Fibroblast of the aortic adventitia (primary cell): ENCODE data around the gene LUC7L. TPM values are rescaled to one million over a fixed set of nuclear protein-coding genes. Genes with fewer than 3 reads are reported as not detected.
"Not testable (repeated sequence)": the region's sequence is repeated elsewhere in the genome, so short reads cannot be mapped to it uniquely, and the experiment has no call there.

Experiments used
- DNase-seq: peaks from one replicate; pipeline ENCODE4 v3.0.0-alpha.2; 2010; ENCODE audit warnings: low read depth
- H3K4me3 ChIP-seq: 2 replicates; pipeline ENCODE4 v1.5.1; 2011; ENCODE audit warnings: low read depth, mild to moderate bottlenecking, control low read depth, low read length, moderate library complexity
- CTCF ChIP-seq: IDR thresholded peaks from 2 replicates; pipeline ENCODE4 v1.5.1; 2011; ENCODE audit warnings: mild to moderate bottlenecking, low read length, control low read depth, inconsistent platforms; ENCODE audit not compliant: insufficient read depth
- total RNA-seq: library from RNA; depleted of rRNA; stranded (reverse); fragments of >200 nt; gene quantifications from 2 replicates; pipeline ENCODE4 v1.2.3, GENCODE V29; 2012; ENCODE audit warnings: low replicate concordance

The LUC7L gene
- total RNA-seq, 1 donor, result 37.0 TPM

DNA sequence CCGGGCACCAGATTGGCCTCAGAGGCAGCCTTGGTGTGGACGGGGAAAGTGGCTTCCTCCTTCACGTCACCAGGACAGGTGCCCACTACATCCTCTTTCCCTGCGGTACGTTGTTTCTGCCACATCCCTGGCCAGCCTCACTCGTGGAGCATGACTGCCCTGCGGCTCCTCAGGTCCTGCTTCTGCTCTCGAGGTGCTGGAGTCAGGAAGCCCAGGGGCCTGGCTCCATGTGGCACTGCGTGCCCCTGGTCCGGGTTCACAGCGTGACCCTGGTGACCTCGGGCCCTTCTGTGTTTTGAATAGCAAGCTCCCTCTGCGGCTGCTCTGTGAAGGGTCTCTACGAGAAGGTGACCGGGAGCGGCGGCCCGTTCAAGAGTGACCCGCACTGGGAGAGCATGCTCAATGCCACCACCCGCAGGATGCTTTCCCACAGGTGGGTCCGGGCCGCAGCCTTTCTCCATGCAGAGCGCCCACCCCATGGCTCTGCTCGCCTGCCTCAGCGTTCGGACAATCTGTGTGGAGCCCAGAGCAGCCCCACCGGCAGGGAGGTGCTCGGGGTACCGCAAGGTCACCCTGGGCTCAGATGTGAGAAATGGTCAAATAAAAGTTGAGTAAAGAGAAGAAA, 33.0 kb upstream of the LUC7L start:
- no peak for DNase-seq
- H3K4me3 ChIP-seq, result no peak overlapping the region
- no peak for TF ChIP-seq CTCF

DNA sequence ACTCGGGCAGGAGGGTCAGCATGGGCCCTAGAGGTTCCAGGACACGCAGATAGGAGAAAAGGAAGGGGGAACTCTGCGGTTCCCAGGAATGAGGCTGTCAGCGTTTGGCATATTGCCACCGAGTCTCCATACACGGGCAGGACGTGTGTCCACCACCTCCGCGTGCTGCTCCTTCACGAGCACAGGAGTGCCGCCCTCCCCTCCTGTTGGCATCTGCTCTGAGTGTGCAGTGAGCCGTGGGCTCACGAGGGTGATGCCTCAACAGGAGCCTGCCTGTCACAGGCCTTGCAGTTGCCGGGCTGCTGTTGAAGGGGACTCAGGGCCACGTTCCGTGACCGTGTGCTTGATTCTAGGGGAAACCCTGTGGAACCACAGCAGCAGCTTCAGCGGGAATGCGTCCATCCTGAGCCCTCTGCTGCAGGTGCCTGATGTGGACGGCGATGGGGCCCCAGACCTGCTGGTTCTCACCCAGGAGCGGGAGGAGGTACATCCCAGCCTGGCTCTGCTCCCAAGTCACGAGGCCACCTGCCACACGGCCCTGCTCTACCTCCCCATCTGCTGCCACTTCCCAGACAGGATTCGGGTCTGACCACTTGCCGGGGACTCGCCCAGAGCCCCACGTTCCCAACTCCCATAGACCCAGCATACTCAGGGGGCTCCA, 31.9 kb upstream of the LUC7L start:
- no peak overlapping the region for H3K4me3 ChIP-seq
- no peak for TF ChIP-seq CTCF
- DNase-seq, result no peak

- no peak overlapping the region for H3K4me3 ChIP-seq
- DNase-seq, result no peak
- TF ChIP-seq CTCF, result no peak
Measured at GRCh38 chr16:260326-260725, 31.1 kb upstream of the LUC7L start.

DNA sequence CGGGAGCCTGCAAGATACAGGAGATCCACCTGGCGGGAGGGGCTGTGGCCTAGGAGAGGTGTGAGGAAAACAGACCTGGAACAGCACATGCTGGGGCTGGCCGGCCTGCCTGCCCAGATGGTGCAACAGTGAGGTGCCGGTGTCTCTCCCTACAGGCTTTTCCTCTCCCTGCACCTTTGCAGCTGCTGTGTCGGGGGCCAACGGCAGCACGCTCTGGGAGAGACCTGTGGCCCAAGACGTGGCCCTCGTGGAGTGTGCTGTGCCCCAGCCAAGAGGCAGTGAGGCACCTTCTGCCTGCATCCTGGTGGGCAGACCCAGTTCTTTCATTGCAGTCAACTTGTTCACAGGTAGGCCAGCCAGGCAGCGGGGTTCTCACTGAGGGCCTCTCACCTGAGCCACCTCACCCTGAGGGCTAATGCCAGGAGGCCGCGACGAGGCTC, 30.6 kb upstream of the LUC7L start:
- no peak overlapping the region for H3K4me3 ChIP-seq
- TF ChIP-seq CTCF, result no peak
- DNase-seq, result no peak

- no peak overlapping the region for H3K4me3 ChIP-seq
- DNase-seq, result no peak
Measured at GRCh38 chr16:259226-259625, 30.0 kb upstream of the LUC7L start.

GRCh38 chr16:258091-258490, 28.8 kb upstream of the LUC7L start:
- not testable (repeated sequence) for H3K4me3 ChIP-seq, DNase-seq

More at GRCh38 chr16:259226-259625, 30.0 kb upstream of the LUC7L start:
- no peak for TF ChIP-seq CTCF

DNA sequence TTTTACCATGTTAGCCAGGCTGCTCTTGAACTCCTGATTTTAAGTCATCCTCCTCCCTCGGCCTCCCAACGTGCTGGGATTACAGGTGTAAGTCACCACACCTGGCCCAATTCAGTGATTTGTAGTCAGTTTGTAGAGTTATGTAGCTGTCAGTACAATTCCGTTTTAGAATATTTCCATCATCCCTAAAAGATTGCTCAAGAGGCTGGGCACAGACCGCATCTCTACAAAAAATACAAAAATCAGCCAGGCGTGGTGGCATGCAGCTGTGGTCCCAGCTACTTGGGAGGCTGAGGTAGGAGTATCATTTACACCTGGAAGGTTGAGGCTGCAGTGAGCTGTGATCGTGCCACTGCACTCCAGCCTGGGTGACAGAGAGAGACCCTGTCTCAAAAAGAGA, 25.9 kb upstream of the LUC7L start:
- TF ChIP-seq CTCF, result no peak

More for the DNA sequence above, 25.9 kb upstream of the LUC7L start:
- no peak for DNase-seq
- no peak overlapping the region for H3K4me3 ChIP-seq
